Measurements from ENCODE around the gene PLXNA1. TPM values are rescaled to one million over a fixed set of nuclear protein-coding genes. Genes with fewer than 3 reads are reported as not detected.

PLXNA1 gene
- polyA plus RNA-seq, 1 of the 3 experiments (the other 2 are of a cell fraction): 48.1 TPM

DNA sequence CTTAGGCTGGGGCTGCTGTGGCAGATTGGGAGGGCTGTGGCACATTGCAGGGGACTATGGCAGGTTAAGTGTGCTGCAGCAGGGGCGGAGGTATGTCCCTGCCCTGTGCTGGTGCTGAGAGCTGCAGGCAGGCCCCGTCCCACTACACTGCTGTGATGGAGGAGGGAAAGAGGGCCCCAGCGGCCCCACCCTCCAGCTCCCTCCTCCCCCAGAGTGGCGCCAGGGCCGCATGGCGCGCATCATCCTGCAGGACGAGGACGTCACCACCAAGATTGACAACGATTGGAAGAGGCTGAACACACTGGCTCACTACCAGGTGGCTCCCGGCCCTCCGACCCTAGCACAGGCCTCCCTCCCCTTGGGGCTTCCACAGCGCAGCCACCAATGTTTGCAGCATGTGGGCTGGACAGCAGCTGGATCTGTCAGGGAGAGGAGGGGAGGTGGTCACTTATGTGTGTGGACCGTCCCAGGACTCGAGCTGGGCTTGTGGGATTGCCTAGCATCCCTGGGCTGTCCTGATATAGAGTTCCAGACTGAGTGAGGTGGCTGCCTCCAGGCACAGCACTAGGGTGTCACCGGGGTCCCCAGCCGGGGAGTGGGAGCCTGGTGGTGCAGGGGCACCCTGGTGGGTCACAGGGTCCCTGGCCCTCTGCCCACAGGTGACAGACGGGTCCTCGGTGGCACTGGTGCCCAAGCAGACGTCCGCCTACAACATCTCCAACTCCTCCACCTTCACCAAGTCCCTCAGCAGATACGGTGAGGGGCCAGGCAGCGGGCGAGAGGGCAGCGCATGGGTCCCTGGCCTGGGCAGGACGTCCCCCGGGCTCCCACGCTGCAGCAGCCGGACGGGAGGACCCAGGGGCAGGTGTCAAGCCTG is 46.1 kb downstream of the PLXNA1 start:
- Histone ChIP-seq H3K36me3 (replicated peaks in 1 of 2; ENCODE audit: control insufficient read depth in 1 of 2, insufficient read depth in 2 of 2, low read length in 1 of 2) (peaks cover 6 to 91% of the 10 kb centered on the region in 2 experiments), H3K9me2 (no peaks in the 10 kb centered on the region), H3F3A (replicated peaks; ENCODE audit: insufficient read depth) (no peaks in the 10 kb centered on the region), H4K20me1 (ENCODE audit: insufficient read depth) (no peaks in the 10 kb centered on the region), H3K9me3 (no peaks in the 10 kb centered on the region), H3K4me2 (no peak overlapping the region), H2AFZ (ENCODE audit: low read depth) (no peak overlapping the region), H3K27me3 (ENCODE audit: insufficient read depth) (no peaks in the 10 kb centered on the region), H3K79me2 (ENCODE audit: insufficient read depth) (no peaks in the 10 kb centered on the region), H3K9ac (no peak overlapping the region), H3K4me1 (ENCODE audit: control insufficient read depth in 1 of 2, insufficient read depth in 2 of 2, low read depth in 1 of 2, low read length in 1 of 2) (no peaks in the 10 kb centered on the region; a peak in 1 of 4 replicates), H3K27ac (ENCODE audit: low read depth in 2 of 2, low read length in 1 of 2) (no peak overlapping the region), H3K4me3 (ENCODE audit: low read depth in 2 of 2, low read length in 1 of 2) (no peak overlapping the region)
- ChIA-PET POLR2A (no interaction called here), CTCF (interaction anchor here (1.0 kb wide), 1 partner anchor 427 kb away, joined by 3 read pairs; no protein-coding TSS in a partner anchor)
- no peak for TF ChIP-seq EP300 (IDR thresholded peaks at IDR 0.05; ENCODE audit: borderline replicate concordance in 1 of 2, low read depth in 1 of 2, low read length in 1 of 2)
- TF ChIP-seq, protein P1, sequence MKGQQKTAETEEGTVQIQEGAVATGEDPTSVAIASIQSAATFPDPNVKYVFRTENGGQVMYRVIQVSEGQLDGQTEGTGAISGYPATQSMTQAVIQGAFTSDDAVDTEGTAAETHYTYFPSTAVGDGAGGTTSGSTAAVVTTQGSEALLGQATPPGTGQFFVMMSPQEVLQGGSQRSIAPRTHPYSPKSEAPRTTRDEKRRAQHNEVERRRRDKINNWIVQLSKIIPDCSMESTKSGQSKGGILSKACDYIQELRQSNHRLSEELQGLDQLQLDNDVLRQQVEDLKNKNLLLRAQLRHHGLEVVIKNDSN (IDR thresholded peaks at IDR 0.05; ENCODE audit: borderline replicate concordance, low read depth): no peak
- TF ChIP-seq MXI1 (IDR thresholded peaks at IDR 0.05; ENCODE audit: low read depth, low read length): no peak
- WGBS (ENCODE audit: low lambda C conversion rate): 98% methylated on average over 16 of the region's 30 CpGs
- no peak for DNase-seq

GRCh38 chr3:127029658-127030507 is 47.0 kb downstream of the PLXNA1 start:
- no peaks in the 10 kb centered on the region; a peak in 1 of 4 replicates for H3K4me1 ChIP-seq (ENCODE audit: control insufficient read depth in 1 of 2, insufficient read depth in 2 of 2, low read depth in 1 of 2, low read length in 1 of 2)
- no peaks in the 10 kb centered on the region for H3K27me3 ChIP-seq (ENCODE audit: insufficient read depth)
- H2AFZ ChIP-seq (ENCODE audit: low read depth): no peak overlapping the region
- H3F3A ChIP-seq (replicated peaks; ENCODE audit: insufficient read depth): no peaks in the 10 kb centered on the region
- no peaks in the 10 kb centered on the region for H3K9me3 ChIP-seq
- no peak overlapping the region for H3K9ac ChIP-seq
- H3K4me3 ChIP-seq (ENCODE audit: low read depth in 2 of 2, low read length in 1 of 2): no peak overlapping the region
- ChIA-PET CTCF (no interaction called here), POLR2A (no interaction called here)
- no peak overlapping the region for H3K4me2 ChIP-seq
- WGBS (ENCODE audit: low lambda C conversion rate): 98% methylated on average over 11 of the region's 42 CpGs
- H4K20me1 ChIP-seq (ENCODE audit: insufficient read depth): no peaks in the 10 kb centered on the region
- DNase-seq: no peak
- no peaks in the 10 kb centered on the region for H3K79me2 ChIP-seq (ENCODE audit: insufficient read depth)
- peaks cover 6 to 93% of the 10 kb centered on the region in 2 experiments for H3K36me3 ChIP-seq (replicated peaks in 1 of 2; ENCODE audit: control insufficient read depth in 1 of 2, insufficient read depth in 2 of 2, low read length in 1 of 2)
- TF ChIP-seq RCOR1 (IDR thresholded peaks at IDR 0.05; ENCODE audit: low read length): no peak
- no peak for TF ChIP-seq FOSL2 (IDR thresholded peaks at IDR 0.05; ENCODE audit: borderline replicate concordance, low read depth)
- TF ChIP-seq, protein P2, sequence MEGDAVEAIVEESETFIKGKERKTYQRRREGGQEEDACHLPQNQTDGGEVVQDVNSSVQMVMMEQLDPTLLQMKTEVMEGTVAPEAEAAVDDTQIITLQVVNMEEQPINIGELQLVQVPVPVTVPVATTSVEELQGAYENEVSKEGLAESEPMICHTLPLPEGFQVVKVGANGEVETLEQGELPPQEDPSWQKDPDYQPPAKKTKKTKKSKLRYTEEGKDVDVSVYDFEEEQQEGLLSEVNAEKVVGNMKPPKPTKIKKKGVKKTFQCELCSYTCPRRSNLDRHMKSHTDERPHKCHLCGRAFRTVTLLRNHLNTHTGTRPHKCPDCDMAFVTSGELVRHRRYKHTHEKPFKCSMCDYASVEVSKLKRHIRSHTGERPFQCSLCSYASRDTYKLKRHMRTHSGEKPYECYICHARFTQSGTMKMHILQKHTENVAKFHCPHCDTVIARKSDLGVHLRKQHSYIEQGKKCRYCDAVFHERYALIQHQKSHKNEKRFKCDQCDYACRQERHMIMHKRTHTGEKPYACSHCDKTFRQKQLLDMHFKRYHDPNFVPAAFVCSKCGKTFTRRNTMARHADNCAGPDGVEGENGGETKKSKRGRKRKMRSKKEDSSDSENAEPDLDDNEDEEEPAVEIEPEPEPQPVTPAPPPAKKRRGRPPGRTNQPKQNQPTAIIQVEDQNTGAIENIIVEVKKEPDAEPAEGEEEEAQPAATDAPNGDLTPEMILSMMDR (IDR thresholded peaks at IDR 0.05): no peak
- TF ChIP-seq, protein P1 (IDR thresholded peaks at IDR 0.05; ENCODE audit: borderline replicate concordance, low read depth): no peak
- TF ChIP-seq, protein P3, sequence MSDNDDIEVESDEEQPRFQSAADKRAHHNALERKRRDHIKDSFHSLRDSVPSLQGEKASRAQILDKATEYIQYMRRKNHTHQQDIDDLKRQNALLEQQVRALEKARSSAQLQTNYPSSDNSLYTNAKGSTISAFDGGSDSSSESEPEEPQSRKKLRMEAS (IDR thresholded peaks at IDR 0.05; ENCODE audit: low read depth): no peak
- TF ChIP-seq TCF12 (IDR thresholded peaks at IDR 0.05): no peak
- no peak for TF ChIP-seq GABPA (IDR thresholded peaks at IDR 0.05; ENCODE audit: low read depth)
- no peak for TF ChIP-seq TAF1 (IDR thresholded peaks at IDR 0.05; ENCODE audit: borderline replicate concordance, low read depth, low read length)
- TF ChIP-seq RAD21 (IDR thresholded peaks at IDR 0.05; ENCODE audit: low read length): no peak
- TF ChIP-seq SMC3 (IDR thresholded peaks at IDR 0.05; ENCODE audit: low read depth, low read length): no peak
- TF ChIP-seq TEAD4 (IDR thresholded peaks at IDR 0.05; ENCODE audit: borderline replicate concordance, insufficient read depth): no peak
- no peak for TF ChIP-seq EP300 (IDR thresholded peaks at IDR 0.05; ENCODE audit: borderline replicate concordance in 1 of 2, low read depth in 1 of 2, low read length in 1 of 2)
- no peak for TF ChIP-seq NRF1 (IDR thresholded peaks at IDR 0.05; ENCODE audit: low read depth, low read length)
- no peak for TF ChIP-seq MXI1 (IDR thresholded peaks at IDR 0.05; ENCODE audit: low read depth, low read length)
- TF ChIP-seq FOXM1 (IDR thresholded peaks at IDR 0.05; ENCODE audit: low read depth): no peak
- TF ChIP-seq FOXJ3 (CRISPR knock-in tag; IDR thresholded peaks at IDR 0.05): no peak
- TF ChIP-seq POLR2AphosphoS5 (IDR thresholded peaks at IDR 0.05; ENCODE audit: low read depth, low read length): no peak
- no peak overlapping the region for H3K27ac ChIP-seq (ENCODE audit: low read depth in 2 of 2, low read length in 1 of 2)
- no peaks in the 10 kb centered on the region for H3K9me2 ChIP-seq

All from SK-N-SH (cell line).